Liver (tissue), 9 donors: ENCODE data around the gene ANKRD27. TPM values are rescaled to one million over a fixed set of nuclear protein-coding genes. Genes with fewer than 3 reads are reported as not detected.
A peak's percentile ranks its signal among the peaks of the same experiment; 100 is the strongest.
"Not testable (repeated sequence)": the region's sequence is repeated elsewhere in the genome, so short reads cannot be mapped to it uniquely, and the experiment has no call there.

Source experiments
- DNase-seq: peaks from one replicate; pipeline ENCODE4 v3.0.0-alpha.2; 2017; ENCODE audit warnings: low spot score
- H3K27ac ChIP-seq, 2 donors: one replicate each; pipeline ENCODE4 v1.7.0; 2013; ENCODE audit warnings: inconsistent platforms in 2 of 2, low read length in 2 of 2, control low read depth in 1 of 2, low read depth in 1 of 2, mild to moderate bottlenecking in 1 of 2
- H3K27me3 ChIP-seq, 4 donors: one replicate each; pipeline versions ENCODE4 v1.6.1 to v1.7.0; 2013; ENCODE audit warnings: low read length in 3 of 4, inconsistent platforms in 1 of 4, mild to moderate bottlenecking in 1 of 4, moderate library complexity in 1 of 4; ENCODE audit not compliant: control insufficient read depth in 4 of 4, insufficient read depth in 4 of 4
- H3K36me3 ChIP-seq, 4 donors: one replicate each; pipeline versions ENCODE4 v1.6.1 to v1.7.0; 2013; ENCODE audit warnings: low read length in 3 of 4, mild to moderate bottlenecking in 3 of 4, low read depth in 1 of 4, moderate library complexity in 1 of 4; ENCODE audit not compliant: control insufficient read depth in 4 of 4, insufficient read depth in 3 of 4
- H3K4me1 ChIP-seq, 4 donors: one replicate each; pipeline versions ENCODE4 v1.6.1 to v1.7.0; 2013; ENCODE audit warnings: low read length in 3 of 4, mild to moderate bottlenecking in 3 of 4, moderate library complexity in 1 of 4; ENCODE audit not compliant: control insufficient read depth in 4 of 4, insufficient read depth in 4 of 4
- H3K4me3 ChIP-seq, 3 donors: one replicate each; pipeline versions ENCODE4 v1.6.1 to v1.7.0; 2013; ENCODE audit warnings: low read length in 3 of 3, control low read depth in 1 of 3, low read depth in 1 of 3, mild to moderate bottlenecking in 1 of 3
- H3K9ac ChIP-seq, 2 donors: one replicate each; pipeline ENCODE4 v1.7.0; 2013; ENCODE audit warnings: low read length in 2 of 2, mild to moderate bottlenecking in 2 of 2, moderate library complexity in 2 of 2, control low read depth in 1 of 2, low read depth in 1 of 2
- H3K9me3 ChIP-seq, 4 donors: one replicate each; pipeline versions ENCODE4 v1.6.1 to v1.7.0; 2013; ENCODE audit warnings: low read length in 3 of 4; ENCODE audit not compliant: control insufficient read depth in 4 of 4
- ATF3 ChIP-seq: IDR thresholded peaks from 2 replicates; pipeline ENCODE4 v1.6.1; 2016; ENCODE audit warnings: antibody characterized with exemption
- CTCF ChIP-seq: fragments of 150-350 bp; IDR thresholded peaks from 2 replicates; pipeline ENCODE4 v1.5.1; 2017; ENCODE audit warnings: improper control_type of control experiment, low read depth, low read length; ENCODE audit not compliant: missing input control
- EGR1 ChIP-seq, 2 donors: IDR thresholded peaks; 2 replicates each; pipeline ENCODE4 v1.6.1; 2016 to 2018; ENCODE audit warnings: antibody characterized with exemption in 2 of 2, low read depth in 2 of 2
- FOXA2 ChIP-seq: IDR thresholded peaks from 2 replicates; pipeline ENCODE4 v1.6.1; 2016; ENCODE audit warnings: antibody characterized with exemption
- GABPA ChIP-seq, 2 donors: IDR thresholded peaks in 1 of 2; conservative IDR thresholded peaks in 1 of 2; 2 replicates each; pipeline ENCODE4 v1.6.1; 2016; ENCODE audit warnings: antibody characterized with exemption in 2 of 2, mild to moderate bottlenecking in 1 of 2, moderate library complexity in 1 of 2
- HNF4A ChIP-seq, 2 donors: conservative IDR thresholded peaks; 2 replicates each; pipeline ENCODE4 v1.6.1; 2016; ENCODE audit warnings: antibody characterized with exemption in 2 of 2, mild to moderate bottlenecking in 2 of 2
- NR2F2 ChIP-seq: IDR thresholded peaks from 2 replicates; pipeline ENCODE4 v1.6.1; 2016; ENCODE audit warnings: antibody characterized with exemption
- RAD21 ChIP-seq, 2 donors: IDR thresholded peaks; 2 replicates each; pipeline ENCODE4 v1.6.1; 2016; ENCODE audit warnings: antibody characterized with exemption in 2 of 2, mild to moderate bottlenecking in 2 of 2
- TAF1 ChIP-seq: conservative IDR thresholded peaks from 2 replicates; pipeline ENCODE4 v1.6.1; 2016; ENCODE audit warnings: antibody characterized with exemption, mild to moderate bottlenecking
- WGBS: extraction: QIAGEN DNeasy Blood & Tissue Kit; methylation state at CpG from one replicate; pipeline ENCODE4 v1.1.7; 2013; 5-methylcytosine and 5-hydroxymethylcytosine counted together
- polyA plus RNA-seq, 2 donors: library from polyadenylated mRNA; stranded (reverse) in 1 of 2; unstranded in 1 of 2; fragments of 200-250 nt in 1 of 2; fragments of >200 nt in 1 of 2; fragmentation: Nextera tagmentation in 1 of 2; extraction: Ambion mirVana in 1 of 2; gene quantifications; one replicate each; pipeline versions ENCODE4 v1.2.1 to v1.2.3, GENCODE V29; 2013 to 2015
- total RNA-seq, 2 donors: library from RNA; depleted of rRNA; stranded (reverse); fragments of >200 nt; gene quantifications; one replicate each; pipeline ENCODE4 v1.2.3, GENCODE V29; 2014
- donor health status: healthy.
- donor health status: healthy.
- donor health status: healthy.
- donor health status: healthy.
- donor health status: healthy.

ANKRD27 gene
- total and polyA plus RNA-seq, 4 donors = 3.4 to 14.2 (median 7.8) TPM

GRCh38 chr19:32573492-32573794 lies 101.5 kb downstream of the ANKRD27 start:
- H3K27me3 ChIP-seq = peaks cover 0 to 5% (median 0%) of the 10 kb centered on the region in 4 donors
- no peaks in the 10 kb centered on the region for H3K4me1 ChIP-seq
- no peak for DNase-seq
- no peaks in the 10 kb centered on the region for H3K36me3 ChIP-seq
- H3K9me3 ChIP-seq = no peaks in the 10 kb centered on the region
- no peak overlapping the region for H3K4me3 ChIP-seq
- no peak for TF ChIP-seq ATF3
- no peak for TF ChIP-seq CTCF
- TF ChIP-seq TAF1 = no peak
- TF ChIP-seq HNF4A (conservative IDR thresholded peaks at IDR 0.05) = no peak
- no peak for TF ChIP-seq FOXA2
- no peak for TF ChIP-seq GABPA (IDR thresholded peaks at IDR 0.05 in 1 of 2, conservative IDR thresholded peaks at IDR 0.05 in 1 of 2)
- H3K27ac ChIP-seq = no peak overlapping the region
- no peak overlapping the region for H3K9ac ChIP-seq
- WGBS = 83% methylated on average over 3 of the region's 3 CpGs

GRCh38 chr19:32572700-32573491 lies 102.1 kb downstream of the ANKRD27 start:
- not testable (repeated sequence) for H3K27me3 ChIP-seq, DNase-seq, H3K4me3 ChIP-seq, H3K27ac ChIP-seq, H3K4me1 ChIP-seq, H3K36me3 ChIP-seq, H3K9me3 ChIP-seq, H3K9ac ChIP-seq
- WGBS = 87% methylated on average over 19 of the region's 21 CpGs

GRCh38 chr19:32571471-32572075 lies 103.4 kb downstream of the ANKRD27 start:
- not testable (repeated sequence) for H3K4me3 ChIP-seq, H3K4me1 ChIP-seq, H3K9ac ChIP-seq, H3K9me3 ChIP-seq, H3K27me3 ChIP-seq, DNase-seq, H3K27ac ChIP-seq, H3K36me3 ChIP-seq
- WGBS = 85% methylated on average over 30 of the region's 36 CpGs

- WGBS = 39% methylated on average over 15 of the region's 15 CpGs
- H3K27me3 ChIP-seq = peaks cover 0 to 5% (median 0%) of the 10 kb centered on the region in 4 donors
- peak; percentile 52 for DNase-seq
- TF ChIP-seq RAD21 (IDR thresholded peaks at IDR 0.05) = peak; percentile 87 to 88
- TF ChIP-seq CTCF = peak; percentile 57
- no peak for TF ChIP-seq EGR1 (IDR thresholded peaks at IDR 0.05; ENCODE audit: low read depth in 2 of 2)
- TF ChIP-seq NR2F2 = no peak
- no peak overlapping the region for H3K27ac ChIP-seq
- H3K36me3 ChIP-seq = no peaks in the 10 kb centered on the region
- H3K4me1 ChIP-seq = no peaks in the 10 kb centered on the region
- H3K9ac ChIP-seq = no peak overlapping the region
- no peak overlapping the region for H3K4me3 ChIP-seq
- H3K9me3 ChIP-seq = no peaks in the 10 kb centered on the region
Observed at GRCh38 chr19:32570081-32570785, 104.7 kb downstream of the ANKRD27 start.
